Stimulated activated CD8-positive, alpha-beta memory T cell treated with anti-CD3 and anti-CD28 coated beads, Interleukin-7, amount 100 ng/mL, for 1 hour (primary cell): ENCODE results near the gene EGFL6.
"Not testable (repeated sequence)": the region's sequence is repeated elsewhere in the genome, so short reads cannot be mapped to it uniquely, and the experiment has no call there.

ENCODE experiments used
- DNase-seq, 2 donors: peaks; one replicate each; pipeline ENCODE4 v3.0.0-alpha.2; 2020; ENCODE audit warnings: low read depth in 2 of 2

Gene EGFL6

DNA sequence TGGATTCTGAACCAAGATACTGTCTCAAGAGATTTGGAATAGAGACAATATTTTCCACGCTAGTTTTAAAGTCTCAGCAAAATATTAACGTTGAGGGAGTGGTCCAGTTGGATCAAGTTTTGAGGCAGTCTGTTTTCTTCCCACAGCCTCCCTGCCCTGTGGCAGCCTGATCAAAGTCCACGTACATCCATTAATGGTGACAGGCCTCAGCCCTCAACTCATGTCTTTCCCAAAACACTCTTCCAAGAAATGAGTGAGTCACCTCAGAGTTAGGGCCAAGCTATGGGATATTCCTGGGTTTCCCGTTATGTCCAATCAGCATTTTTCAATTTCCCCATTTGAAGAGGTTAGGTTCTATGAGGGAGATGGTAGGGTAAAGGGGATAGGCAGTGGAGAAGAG, 28.5 kb downstream of the EGFL6 start:
- no peak for DNase-seq

DNA sequence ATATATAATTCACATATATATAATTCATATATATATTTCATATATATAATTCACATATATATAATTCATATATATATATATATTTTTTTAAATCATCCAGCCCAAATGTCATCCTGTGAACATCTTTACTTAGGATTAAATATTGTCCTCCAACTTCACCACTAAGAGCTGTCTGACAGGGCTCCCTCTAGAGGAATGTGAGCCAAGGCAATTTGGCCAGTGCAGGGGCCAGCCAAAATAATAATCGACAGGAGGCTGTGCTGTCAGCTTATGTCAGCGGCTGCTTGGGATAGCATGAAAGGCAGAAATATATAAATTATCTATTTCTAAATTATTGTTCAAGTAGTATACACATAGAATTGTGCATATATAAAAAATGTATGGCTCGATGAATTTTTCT, 29.5 kb downstream of the EGFL6 start:
- no peak for DNase-seq

GRCh38 chrX:13599491-13599890, 30.1 kb downstream of the EGFL6 start:
- DNase-seq = no peak

DNA sequence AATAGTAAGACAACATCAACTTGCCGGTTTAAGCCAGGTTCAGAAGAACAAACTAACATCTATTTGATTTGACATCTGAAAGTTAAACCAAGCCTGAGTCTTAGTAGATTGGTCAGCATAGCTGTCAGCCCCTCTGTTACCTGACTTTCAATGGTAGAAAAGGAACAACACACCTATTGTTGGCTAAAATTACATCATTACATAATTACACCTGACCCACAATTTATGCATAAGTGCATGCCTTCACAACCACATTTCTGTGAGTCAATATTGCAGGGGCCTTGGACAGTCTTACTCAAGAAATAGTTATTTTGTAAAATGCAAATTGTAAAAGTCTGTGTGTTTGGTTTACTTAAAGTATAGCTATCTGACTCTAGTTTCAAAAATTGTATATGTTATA, 36.2 kb downstream of the EGFL6 start:
- no peak for DNase-seq

GRCh38 chrX:13607331-13607995, 38.1 kb downstream of the EGFL6 start:
- no peak for DNase-seq

DNA sequence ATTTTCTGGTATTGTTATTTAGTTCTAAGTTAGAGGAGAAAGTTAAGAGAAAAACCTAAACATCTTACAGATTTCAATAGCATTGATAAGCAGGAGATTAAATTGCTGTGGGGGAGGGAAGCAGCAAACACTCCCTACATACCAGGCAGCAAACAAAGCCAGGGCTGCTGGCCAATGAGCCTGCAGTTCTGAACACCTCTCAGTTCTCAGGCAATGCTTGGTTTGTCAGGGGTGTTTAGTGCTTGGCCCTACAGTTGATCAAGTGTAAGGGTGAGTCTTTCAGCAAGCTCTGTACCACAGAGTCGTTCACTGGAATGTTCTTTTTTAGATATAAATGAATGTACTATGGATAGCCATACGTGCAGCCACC, 38.6 kb downstream of the EGFL6 start:
- no peak for DNase-seq

DNA sequence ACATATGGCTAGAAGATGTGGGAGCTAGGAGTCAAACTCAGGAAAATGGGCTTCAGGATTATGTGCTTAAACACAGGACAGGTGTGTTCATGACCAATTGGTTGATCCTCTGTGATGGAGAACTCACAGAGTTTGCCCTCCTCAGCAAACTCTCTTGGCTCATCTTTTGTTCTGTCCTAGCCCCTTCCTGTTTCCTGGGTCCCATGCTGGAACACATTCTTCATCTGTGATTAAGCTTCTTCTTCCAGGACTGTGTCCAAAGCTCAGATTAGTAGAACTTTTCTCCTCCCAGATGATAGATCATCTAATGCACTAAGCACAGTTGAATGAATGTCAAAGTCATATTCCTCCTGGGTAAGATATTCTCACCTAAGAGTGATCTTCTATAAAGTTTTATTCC, 44.8 kb downstream of the EGFL6 start:
- no peak for DNase-seq

GRCh38 chrX:13620207-13620606, 50.8 kb downstream of the EGFL6 start:
- DNase-seq = no peak

- no peak for DNase-seq
Measured at GRCh38 chrX:13622401-13622964, 53.1 kb downstream of the EGFL6 start.

- DNase-seq = no peak
Measured at GRCh38 chrX:13627306-13627705, 57.9 kb downstream of the EGFL6 start.

- not testable (repeated sequence) for DNase-seq
Measured at GRCh38 chrX:13637224-13637623, 67.8 kb downstream of the EGFL6 start.

DNA sequence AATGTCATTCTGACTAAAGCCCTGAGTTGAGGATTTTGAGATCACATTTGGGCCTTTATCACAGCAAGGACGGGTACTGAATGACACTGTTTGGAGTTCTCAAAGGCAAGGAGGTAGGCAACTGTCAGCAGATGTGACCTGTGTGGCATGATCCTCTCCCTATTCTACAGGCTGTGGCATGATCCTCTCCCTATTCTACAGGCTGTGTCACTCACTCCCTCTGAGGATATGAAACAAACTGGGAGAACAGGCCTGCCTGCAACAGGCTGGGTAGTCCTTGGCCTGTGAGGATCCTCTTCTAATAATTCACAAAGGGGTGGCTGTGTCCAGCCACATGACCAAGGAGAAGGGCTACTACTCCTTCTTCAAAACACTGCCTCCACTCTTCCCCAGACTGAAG, 68.6 kb downstream of the EGFL6 start:
- no peak for DNase-seq

DNA sequence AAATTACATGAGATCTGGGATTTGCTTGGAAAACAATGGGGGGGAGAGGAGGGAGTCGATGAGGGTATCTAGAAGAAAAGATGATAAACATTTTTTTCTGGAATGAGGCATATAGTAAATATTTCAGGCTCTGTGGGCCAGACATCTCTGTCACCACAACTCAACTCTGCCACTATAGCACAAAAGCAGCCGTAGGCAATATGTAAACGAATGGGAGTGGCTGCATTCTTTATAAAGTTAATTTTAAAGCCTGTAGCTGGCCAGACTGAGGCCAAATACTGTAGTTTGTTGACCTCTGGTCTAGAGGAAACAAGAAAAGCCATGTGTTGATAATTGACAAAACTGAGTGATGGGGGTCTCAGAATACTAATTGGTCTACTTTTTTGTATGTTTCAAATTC, 69.4 kb downstream of the EGFL6 start:
- no peak for DNase-seq

DNA sequence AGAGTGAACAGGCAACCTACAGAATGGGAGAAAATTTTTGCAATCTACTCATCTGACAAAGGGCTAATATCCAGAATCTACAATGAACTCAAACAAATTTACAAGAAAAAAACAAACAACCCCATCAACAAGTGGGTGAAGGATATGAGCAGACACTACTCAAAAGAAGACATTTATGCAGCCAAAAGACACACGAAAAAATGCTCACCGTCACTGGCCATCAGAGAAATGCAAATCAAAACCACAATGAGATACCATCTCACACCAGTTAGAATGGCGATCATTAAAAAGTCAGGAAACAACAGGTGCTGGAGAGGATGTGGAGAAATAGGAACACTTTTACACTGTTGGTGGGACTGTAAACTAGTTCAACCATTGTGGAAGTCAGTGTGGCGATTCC, 72.3 kb downstream of the EGFL6 start:
- not testable (repeated sequence) for DNase-seq

- no peak for DNase-seq
Measured at GRCh38 chrX:13645464-13646153, 76.2 kb downstream of the EGFL6 start.

- DNase-seq = no peak
Measured at GRCh38 chrX:13646154-13646549, 76.8 kb downstream of the EGFL6 start.

GRCh38 chrX:13647709-13648212, 78.4 kb downstream of the EGFL6 start:
- peak in 1 of 2 donors; percentile 13 for DNase-seq

- DNase-seq = not testable (repeated sequence)
Measured at GRCh38 chrX:13648336-13648735, 78.9 kb downstream of the EGFL6 start.

DNA sequence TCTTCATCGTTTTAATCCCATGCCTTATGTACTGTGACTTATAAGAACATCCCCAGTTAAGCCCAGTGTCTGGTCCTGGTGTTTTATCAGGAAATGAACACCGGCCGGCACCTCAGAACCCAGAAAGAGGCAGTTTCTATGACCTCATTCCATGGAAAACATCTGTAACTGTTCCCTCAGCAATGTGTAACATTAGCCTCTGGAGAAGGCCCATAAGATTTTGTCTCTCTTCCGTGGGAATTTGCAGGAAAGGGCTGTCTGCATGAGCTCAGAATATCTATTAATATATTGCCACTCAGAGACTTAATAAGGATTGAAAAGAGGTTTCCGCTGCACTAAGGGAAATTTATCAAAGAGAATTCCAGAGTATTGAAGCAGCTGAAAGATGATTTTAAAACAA, 80.4 kb downstream of the EGFL6 start:
- DNase-seq = no peak

DNA sequence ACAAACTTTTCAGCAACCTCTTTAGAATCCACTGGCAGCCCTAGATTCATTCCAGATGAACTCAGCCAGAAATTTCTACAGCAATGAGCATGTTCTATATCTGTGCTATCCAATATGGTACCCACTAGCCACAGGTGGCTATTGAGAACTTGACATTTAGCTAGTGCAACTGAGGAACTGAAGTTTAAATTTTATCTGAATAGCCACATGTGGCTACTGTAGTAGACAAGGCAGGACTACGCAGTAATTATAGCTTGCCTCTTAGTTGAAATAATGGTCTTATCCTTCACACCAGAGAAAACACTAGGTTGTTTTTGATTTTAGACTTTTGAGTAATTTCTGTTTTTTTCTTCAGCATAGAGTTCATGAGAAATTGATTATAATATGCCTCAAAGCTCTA, 80.9 kb downstream of the EGFL6 start:
- no peak for DNase-seq

GRCh38 chrX:13651150-13651549, 81.7 kb downstream of the EGFL6 start:
- no peak for DNase-seq

- DNase-seq = no peak
Measured at GRCh38 chrX:13652287-13652793, 82.9 kb downstream of the EGFL6 start.
